Measurements from ENCODE around the gene SP7.

SP7 gene

GRCh38 chr12:53288322-53288721 is 47.8 kb downstream of the SP7 start:
- DNase-seq (ENCODE audit: low read depth), result no peak
- H3K4me3 ChIP-seq (replicated peaks; ENCODE audit: low read depth, low read length), result no peak overlapping the region
- no peak for TF ChIP-seq CTCF (IDR thresholded peaks at IDR 0.05; ENCODE audit: low read length, missing control alignments)

- no peak overlapping the region for H3K4me3 ChIP-seq (replicated peaks; ENCODE audit: low read depth, low read length)
- TF ChIP-seq CTCF (IDR thresholded peaks at IDR 0.05; ENCODE audit: low read length, missing control alignments), result peak; percentile 73
- peak; percentile 74 for DNase-seq (ENCODE audit: low read depth)
Observed at GRCh38 chr12:53287741-53288216, 48.4 kb downstream of the SP7 start.

DNA sequence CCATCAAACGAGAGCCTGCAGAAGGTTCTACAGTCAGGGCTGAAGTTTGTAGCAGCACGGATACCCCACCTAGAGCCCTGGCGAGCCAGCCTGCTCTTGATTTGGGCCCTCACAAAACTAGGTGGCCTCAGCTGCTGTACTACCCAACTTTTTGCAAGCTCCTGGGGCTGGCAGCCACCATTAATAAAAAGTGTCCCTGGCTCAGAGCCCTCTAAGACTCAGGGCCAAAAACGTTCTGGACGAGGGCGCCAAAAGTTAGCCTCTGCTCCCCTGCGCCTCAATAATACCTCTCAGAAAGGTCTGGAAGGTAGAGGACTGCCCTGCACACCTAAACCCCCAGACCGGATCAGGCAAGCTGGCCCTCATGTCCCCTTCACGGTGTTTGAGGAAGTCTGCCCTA is 49.7 kb downstream of the SP7 start:
- H3K4me3 ChIP-seq (replicated peaks; ENCODE audit: low read depth, low read length), result no peak overlapping the region
- no peak for DNase-seq (ENCODE audit: low read depth)
- TF ChIP-seq CTCF (IDR thresholded peaks at IDR 0.05; ENCODE audit: low read length, missing control alignments), result no peak

- no peak for DNase-seq (ENCODE audit: low read depth)
- TF ChIP-seq CTCF (IDR thresholded peaks at IDR 0.05; ENCODE audit: low read length, missing control alignments), result no peak
- H3K4me3 ChIP-seq (replicated peaks; ENCODE audit: low read depth, low read length), result no peak overlapping the region
Observed at GRCh38 chr12:53279888-53280498, 56.2 kb downstream of the SP7 start.

DNA sequence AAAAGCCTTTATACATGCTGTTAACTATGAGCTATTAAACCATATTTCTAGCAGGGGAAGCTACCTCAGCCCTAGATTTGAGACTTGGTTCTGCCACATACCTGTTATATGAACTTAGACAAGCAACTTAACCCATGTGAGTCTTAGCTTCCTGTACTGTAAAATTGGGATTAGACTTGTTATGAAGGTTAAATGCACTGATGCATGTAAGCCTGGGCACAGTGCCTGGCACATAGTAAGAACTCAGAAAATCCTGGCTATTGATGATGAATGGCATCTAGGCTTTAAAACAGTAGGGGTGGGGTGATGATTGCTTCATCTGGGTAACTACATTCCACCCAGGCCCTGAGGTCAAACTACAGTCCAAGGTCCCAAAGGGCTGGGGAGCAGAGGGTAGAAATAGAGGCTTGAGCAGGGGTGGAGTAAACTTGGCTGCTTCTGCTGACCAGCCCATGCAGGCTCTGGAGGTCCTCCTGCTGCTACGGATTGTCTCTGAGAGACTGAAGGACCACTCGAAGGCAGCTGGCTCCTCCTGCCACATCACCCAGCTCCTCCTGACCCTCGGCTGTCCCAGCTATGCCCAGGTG is 56.8 kb downstream of the SP7 start:
- no peak overlapping the region for H3K4me3 ChIP-seq (replicated peaks; ENCODE audit: low read depth, low read length)
- no peak for DNase-seq (ENCODE audit: low read depth)
- TF ChIP-seq CTCF (IDR thresholded peaks at IDR 0.05; ENCODE audit: low read length, missing control alignments), result no peak

GRCh38 chr12:53277981-53278380 is 58.2 kb downstream of the SP7 start:
- no peak for DNase-seq (ENCODE audit: low read depth)
- no peak for TF ChIP-seq CTCF (IDR thresholded peaks at IDR 0.05; ENCODE audit: low read length, missing control alignments)
- H3K4me3 ChIP-seq (replicated peaks; ENCODE audit: low read depth, low read length), result no peak overlapping the region

Data from fibroblast of pulmonary artery (primary cell).